ENCODE results near the gene GPR139. TPM values are rescaled to one million over a fixed set of nuclear protein-coding genes. Genes with fewer than 3 reads are reported as not detected.

GPR139 gene
- total RNA-seq, result not detected in 2 replicates

GRCh38 chr16:20073203-20074098, at the start of gene GPR139:
Gene GPR139 (minus strand): TSS chr16:20073890. CDS start chr16:20073616, 274 bp downstream.

Other genes starting within 250 kb of the GPR139 start
- gene GPRC5B, start 189.0 kb downstream of the GPR139 start, total RNA-seq, result 1.3 TPM in 2 replicates